NCI-H460 (cell line): ENCODE data around the gene SLC30A5. TPM values are rescaled to one million over a fixed set of nuclear protein-coding genes. Genes with fewer than 3 reads are reported as not detected.

ENCODE experiments used
- DNase-seq: peaks from one replicate; pipeline ENCODE4 v3.0.0-alpha.2; 2016; ENCODE audit warnings: low read depth; ENCODE audit errors: extremely low read depth
- small RNA-seq, 2 experiments: library from RNA; depleted of rRNA; stranded (forward); fragments of <200 nt; gene quantifications; one replicate each; pipeline ENCODE3, GENCODE V24; 2014
- total RNA-seq: library from RNA; depleted of rRNA; stranded (reverse); fragments of >200 nt; shearing (Covaris generic); gene quantifications from 2 replicates; pipeline ENCODE4 v1.2.3, GENCODE V29; 2014; rRNA removed

Gene SLC30A5
- total RNA-seq, 1 experiment from 2014 or later = 90.2 TPM

DNA sequence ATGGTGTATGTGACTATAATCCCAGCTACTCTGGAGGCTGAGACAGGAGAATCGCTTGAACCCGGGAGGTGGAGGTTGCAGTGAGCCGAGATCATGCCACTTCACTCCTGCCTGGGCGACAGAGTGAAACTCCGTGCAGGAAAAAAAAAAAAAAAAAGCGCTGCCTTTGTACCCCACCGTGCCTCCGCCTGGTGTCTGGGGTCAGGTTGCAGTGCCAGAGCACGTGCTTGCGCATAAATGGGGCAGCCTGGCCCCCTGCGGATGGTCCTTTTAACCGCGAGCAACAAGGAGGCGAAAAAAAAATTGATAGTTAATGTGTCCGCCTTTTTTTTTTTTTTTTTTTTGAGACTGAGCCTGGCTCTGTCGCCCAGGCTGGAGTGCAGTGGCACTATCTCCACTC, 66.8 kb downstream of the SLC30A5 start:
- DNase-seq = no peak

DNA sequence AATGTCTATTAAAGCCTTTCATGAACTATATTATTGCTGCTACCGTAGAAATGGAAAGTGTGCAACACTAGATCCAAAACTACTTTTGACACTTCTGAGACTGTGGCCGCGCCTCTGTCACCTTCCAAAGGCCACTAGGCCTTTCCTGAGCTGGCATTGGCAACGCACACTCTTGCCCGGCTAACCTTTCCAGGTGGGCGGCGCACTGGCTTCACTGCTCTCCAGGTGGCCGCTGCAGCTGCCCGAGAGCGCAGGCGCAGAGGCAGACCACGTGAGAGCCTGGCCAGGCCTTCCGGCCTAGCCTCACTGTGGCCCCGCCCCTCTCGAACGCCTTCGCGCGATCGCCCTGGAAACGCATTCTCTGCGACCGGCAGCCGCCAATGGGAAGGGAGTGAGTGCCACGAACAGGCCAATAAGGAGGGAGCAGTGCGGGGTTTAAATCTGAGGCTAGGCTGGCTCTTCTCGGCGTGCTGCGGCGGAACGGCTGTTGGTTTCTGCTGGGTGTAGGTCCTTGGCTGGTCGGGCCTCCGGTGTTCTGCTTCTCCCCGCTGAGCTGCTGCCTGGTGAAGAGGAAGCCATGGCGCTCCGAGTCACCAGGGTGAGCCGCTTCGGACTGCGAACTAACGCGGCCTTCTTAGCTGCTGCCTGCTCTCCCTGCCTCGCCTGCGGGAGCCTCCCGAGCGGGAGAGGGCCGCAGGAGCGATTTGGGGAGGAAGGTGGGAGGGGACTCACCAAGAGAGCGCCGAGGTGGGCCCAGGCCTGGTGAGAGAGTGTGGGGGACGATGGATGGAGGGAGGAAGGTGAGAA, 73.1 kb downstream of the SLC30A5 start, which contains the start of gene CCNB1:
Gene CCNB1, plus strand, starts transcription at position 465 of the 807 bp plus-strand sequence. Its CDS starts 113 bp downstream, at position 578.
- DNase-seq = peak; percentile 98

DNA sequence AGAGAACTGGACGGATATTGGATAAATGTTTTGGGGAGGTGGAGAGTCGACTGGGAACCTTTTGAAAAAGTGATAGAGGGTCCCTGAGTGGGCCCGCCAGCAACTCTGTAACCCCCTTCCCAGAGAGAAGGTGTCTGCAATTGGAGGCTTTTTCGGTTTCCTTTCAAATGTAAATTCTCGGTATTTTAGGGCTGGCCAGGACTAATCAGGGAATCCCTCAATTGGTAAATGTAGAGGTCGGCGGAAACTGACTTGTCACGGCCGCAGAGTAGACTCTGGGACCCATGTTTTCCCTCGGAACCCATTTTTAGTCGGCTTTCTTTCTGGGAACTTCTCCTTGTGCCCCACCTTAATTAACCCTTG, 73.7 kb downstream of the SLC30A5 start:
- no peak for DNase-seq

DNA sequence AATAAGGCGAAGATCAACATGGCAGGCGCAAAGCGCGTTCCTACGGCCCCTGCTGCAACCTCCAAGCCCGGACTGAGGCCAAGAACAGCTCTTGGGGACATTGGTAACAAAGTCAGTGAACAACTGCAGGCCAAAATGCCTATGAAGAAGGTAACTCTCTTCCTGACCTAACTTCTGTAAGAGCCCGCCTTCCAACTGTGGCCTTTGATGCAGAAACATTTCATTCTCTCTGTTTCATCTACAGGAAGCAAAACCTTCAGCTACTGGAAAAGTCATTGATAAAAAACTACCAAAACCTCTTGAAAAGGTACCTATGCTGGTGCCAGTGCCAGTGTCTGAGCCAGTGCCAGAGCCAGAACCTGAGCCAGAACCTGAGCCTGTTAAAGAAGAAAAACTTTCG, 74.1 kb downstream of the SLC30A5 start:
- no peak for DNase-seq

DNA sequence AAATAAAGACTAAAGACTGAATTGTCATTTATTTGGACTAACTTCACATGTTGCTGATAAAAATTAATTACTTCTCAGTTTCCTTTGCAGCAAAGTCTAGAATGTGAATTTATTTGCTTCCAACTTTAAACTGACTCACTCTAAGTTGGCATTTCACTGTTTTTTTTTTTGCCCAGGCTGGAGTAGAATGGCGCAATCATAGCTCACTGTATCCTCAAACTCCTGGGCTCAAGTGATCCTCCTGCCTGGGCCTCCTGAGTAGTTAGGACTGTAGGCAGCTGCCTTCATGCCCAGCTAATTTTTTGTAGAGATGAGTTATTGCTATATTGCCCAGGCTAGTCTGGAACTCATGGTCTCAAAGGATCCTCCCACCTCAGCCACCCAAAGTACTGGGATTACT, 76.7 kb downstream of the SLC30A5 start:
- DNase-seq = no peak

DNA sequence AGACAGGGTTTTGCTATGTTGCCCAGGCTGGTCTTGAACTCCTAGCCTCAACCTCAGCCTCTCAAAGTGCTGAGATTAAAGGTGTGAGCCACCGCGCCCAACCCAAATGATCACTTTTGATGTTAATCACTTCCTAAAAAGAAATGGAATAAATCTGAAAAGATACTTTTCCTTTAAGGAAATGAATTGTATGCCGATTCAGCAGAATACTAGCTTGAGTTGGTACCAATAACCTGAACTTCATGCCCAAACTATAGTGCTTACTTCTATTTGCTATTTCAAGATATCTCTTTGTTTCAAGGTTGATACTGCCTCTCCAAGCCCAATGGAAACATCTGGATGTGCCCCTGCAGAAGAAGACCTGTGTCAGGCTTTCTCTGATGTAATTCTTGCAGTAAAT, 77.2 kb downstream of the SLC30A5 start:
- DNase-seq = no peak

Small RNA genes within 50 kb of the gene (small RNA-seq; reads per million reads assigned to genes)
- 0 reads per million in 2 experiments for gene SNORA50D
- 0 reads per million in 2 experiments for gene SUMO2P4

Other genes with a start within 250 kb of the SLC30A5 start
- 163 and 189 TPM in 2 replicates for gene CCNB1, start 73.1 kb downstream of the SLC30A5 start, total RNA-seq
- 39.1 and 41.6 TPM in 2 replicates for gene CENPH, start 95.6 kb downstream of the SLC30A5 start, total RNA-seq
- gene CDK7, start 140.9 kb downstream of the SLC30A5 start, total RNA-seq = 129 and 132 TPM in 2 replicates
- 8.0 and 11.4 TPM in 2 replicates for gene CCDC125, start 238.8 kb downstream of the SLC30A5 start, total RNA-seq